Activated CD4-positive, CD25-positive, alpha-beta regulatory T cell (primary cell): ENCODE results near the gene TGIF2.
A peak's percentile ranks its signal among the peaks of the same experiment; 100 is the strongest.
"Not testable (repeated sequence)": the region's sequence is repeated elsewhere in the genome, so short reads cannot be mapped to it uniquely, and the experiment has no call there.

ENCODE experiments used
- DNase-seq, 4 experiments: peaks; one replicate each; lab custom pipeline; 2025; lab: John Stamatoyannopoulos, UW

TGIF2 gene

DNA sequence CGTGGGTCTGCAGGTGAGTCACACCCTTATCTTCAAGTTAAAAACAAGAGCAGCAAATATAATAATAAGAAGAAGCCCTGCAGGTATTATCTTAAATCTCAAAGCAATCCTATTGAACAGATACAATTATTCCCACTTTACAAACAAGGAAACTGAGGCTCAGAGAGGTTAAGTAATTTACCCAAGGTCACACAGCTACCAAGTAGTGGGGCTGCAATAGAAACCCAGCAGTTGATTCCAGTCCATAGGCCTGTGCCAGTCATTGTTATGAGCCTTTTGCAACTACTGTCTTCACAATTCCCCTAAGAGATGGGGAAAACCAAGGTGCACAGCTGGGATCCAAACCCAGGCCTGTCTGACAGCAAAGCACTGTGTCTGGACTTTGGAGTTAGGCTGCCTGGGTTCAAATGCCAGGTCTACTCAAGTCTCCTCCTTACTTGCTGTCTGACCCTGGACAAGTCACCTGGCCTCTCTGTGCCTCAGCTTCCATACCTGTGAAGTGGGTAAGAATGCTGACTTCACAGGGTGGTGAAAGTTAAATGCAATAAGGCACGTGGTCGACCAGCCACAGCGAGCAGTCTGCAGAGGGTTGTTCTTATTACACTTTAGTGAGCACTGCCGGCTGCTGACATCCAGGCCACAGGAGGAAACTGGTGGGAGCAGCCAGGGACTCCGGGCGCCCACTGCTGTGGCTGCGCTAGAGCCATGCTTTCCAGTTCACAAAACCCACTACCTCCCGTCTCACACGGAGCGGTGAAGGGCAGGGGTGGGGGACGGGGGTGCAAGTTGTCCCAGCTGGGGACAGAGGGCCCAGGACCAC is 26.0 kb upstream of the TGIF2 start:
- no peak for DNase-seq

DNA sequence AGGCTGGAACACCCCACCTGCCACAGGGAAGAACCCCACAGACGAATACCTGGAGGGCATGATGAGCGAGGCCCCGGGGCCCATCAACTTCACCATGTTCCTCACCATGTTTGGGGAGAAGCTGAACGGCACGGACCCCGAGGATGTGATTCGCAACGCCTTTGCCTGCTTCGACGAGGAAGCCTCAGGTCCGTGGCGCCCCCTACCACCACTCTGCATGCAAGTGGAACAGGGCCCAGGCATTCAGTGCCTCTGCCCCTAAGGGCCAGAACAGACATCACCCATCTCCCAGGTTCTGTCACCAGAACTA is 25.4 kb upstream of the TGIF2 start:
- no peak for DNase-seq

DNA sequence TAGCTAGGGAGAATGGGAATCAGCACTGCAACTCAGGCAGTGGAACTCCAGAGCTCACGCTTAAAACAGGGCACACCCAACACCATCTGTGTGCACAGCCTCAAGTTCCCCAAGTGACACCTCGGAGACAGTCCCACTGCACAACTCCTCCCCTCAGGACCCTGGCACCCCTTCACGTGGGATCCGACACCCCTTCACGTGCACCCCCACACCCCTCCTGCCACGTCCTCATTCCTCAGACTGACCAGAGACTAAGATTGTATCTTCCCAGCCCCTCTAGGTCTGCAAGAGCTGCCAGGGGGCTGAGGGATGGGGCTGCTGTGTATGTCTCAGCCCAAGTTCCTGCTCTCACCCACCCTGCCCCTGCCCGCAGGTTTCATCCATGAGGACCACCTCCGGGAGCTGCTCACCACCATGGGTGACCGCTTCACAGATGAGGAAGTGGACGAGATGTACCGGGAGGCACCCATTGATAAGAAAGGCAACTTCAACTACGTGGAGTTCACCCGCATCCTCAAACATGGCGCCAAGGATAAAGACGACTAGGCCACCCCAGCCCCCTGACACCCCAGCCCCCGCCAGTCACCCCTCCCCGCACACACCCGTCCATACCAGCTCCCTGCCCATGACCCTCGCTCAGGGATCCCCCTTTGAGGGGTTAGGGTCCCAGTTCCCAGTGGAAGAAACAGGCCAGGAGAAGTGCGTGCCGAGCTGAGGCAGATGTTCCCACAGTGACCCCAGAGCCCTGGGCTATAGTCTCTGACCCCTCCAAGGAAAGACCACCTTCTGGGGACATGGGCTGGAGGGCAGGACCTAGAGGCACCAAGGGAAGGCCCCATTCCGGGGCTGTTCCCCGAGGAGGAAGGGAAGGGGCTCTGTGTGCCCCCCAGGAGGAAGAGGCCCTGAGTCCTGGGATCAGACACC is 24.4 kb upstream of the TGIF2 start:
- no peak for DNase-seq

DNA sequence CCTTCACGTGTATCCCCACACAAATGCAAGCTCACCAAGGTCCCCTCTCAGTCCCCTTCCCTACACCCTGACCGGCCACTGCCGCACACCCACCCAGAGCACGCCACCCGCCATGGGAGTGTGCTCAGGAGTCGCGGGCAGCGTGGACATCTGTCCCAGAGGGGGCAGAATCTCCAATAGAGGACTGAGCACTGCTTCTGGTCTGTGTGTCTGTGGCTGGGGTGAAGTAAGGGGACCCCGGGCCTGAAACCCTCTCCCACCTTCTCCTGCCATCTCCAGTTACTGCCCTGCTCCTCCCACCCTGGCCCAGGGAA is 23.8 kb upstream of the TGIF2 start:
- no peak for DNase-seq

DNA sequence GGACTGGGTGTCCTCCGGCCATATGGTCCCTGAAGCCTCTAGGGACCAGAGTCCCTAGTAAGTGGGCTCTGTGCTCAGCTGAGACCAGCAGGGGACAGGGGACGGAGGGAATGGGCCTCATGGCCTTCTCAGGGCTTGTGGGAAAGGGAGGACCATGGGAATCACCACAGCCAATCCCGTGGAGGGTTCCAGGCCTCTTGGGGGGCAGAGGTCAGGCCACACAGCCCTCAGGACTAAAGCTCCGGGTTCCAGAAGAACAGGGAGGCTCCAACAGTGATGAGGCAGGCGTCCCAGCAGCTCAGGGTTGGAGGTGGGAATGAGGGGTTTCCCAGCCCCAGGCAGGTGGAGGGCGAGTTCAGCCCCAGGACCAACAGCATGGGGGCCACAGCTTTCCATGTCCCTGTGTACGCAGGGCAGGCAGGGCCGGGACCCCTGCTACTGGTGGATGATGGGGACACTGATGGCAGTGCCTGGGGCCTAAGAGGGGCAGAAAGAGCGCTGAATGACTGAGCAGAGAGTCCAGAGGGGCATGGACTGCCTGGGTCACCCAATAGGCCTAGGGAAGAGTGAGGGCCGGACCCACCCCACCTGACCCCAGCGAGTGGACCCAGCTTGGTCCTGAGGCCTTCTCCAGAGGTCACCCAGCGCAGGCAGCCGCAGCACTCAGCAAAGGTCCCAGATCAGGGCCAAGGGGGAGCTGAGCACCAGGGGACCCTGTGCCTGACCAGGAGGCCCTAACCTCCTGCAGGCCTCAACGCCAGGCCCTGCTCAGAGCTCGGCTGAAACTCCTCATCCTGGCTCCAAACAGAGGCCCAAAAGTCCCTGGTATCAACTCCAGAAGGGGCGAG is 23.2 kb upstream of the TGIF2 start:
- DNase-seq: no peak

DNA sequence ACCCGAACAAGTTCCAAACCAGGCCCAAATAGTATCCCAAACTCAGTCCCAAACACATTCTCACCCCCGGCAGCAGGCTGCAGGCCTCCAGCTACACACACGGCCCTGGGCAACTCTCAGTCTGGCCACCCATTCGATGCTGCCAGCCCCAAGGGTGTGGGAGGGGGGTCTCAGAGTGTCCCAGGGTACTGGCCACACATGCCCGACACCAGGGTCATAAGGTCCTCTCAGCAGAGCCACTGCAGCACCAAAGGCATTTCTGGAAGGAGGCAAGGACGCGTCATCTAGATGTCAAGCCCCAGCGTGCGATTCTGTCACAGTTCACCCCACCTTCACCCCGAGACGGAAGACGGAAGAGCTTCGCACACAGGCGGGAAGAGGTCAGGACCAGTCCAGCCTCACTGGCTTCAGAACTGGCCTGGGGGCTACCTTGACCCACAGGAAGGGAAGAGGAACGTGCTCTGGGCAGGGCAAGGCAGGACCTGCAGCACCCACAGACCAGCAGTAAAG is 22.6 kb upstream of the TGIF2 start:
- DNase-seq: no peak

DNA sequence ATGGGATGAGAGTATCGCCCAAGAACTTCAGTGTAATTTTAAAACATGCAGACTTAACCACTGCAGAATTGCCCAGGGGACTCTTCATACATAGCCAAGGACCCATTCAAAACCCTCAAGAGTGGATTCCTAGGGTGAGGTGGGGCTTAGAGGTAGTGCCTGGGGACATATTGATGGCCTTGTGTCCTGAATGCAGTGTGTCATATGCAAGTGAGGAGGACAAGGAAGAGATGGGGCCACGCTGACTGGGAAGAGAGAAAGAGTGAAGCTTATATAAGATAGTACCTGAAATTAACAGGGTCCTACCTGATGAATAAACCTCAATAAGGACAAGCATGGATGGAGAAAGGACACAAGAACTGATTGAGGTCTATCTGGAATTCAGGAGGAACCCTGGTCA is 18.1 kb upstream of the TGIF2 start:
- no peak for DNase-seq

DNA sequence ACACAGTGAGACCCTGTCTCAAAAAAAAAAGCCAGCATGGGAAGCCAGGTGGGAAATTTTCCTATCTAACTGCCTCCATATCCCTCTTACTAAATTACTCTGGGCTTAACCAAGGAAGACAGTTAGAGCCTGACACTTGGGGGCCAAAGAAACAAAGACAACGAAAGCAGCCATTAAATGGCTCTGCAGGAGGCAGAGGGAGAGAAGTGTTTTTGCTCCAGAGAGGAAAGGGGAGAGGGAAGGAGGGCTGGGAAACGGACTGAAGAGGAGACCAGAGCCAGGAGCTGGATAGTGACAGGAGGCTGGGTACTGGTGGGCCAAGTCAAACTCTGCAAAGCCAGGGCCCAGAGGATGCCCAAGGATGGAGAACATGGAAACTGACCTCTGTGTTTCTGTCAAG is 10.7 kb upstream of the TGIF2 start:
- DNase-seq: no peak

DNA sequence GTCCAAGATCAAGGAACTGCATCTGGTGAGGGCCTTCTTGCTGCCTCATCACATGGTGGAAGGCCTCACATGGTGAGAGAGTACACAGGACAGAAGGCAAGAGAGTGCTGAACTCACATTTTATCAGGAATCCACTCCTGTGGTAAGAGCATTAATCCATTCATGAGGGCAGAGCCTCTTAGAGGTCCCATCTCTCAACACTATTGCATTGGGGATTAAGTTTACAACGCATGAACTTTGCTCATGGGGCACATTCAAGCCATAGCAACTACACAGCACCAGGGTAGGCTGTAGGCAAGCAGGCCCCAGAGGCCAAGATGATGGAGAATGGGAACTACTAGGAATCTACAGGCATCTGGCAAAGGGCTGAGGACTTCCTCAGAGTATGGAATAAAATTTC is 10.0 kb upstream of the TGIF2 start:
- DNase-seq: no peak

DNA sequence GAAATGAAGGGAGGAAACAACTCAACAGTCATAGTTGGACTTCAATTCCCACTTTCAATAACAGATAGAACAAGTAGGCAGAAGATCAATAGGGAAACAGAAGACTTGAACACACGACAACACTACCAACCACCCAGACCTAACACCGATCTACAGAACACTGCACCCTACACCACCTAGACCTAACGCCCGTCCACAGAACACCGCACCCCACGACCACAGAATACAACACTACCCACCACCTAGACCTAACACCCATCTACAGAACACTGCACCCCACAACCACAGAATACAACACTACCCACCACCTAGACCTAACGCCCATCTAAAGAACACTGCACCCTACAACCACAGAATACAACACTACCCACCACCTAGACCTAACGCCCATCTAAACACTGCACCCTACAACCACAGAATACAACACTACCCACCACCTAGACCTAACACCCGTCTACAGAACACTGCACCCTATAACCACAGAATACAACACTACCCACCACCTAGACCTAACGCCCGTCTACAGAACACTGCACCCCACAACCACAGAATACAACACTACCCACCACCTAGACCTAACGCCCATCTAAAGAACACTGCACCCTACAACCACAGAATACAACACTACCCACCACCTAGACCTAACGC is 9.2 kb upstream of the TGIF2 start:
- not testable (repeated sequence) for DNase-seq

DNA sequence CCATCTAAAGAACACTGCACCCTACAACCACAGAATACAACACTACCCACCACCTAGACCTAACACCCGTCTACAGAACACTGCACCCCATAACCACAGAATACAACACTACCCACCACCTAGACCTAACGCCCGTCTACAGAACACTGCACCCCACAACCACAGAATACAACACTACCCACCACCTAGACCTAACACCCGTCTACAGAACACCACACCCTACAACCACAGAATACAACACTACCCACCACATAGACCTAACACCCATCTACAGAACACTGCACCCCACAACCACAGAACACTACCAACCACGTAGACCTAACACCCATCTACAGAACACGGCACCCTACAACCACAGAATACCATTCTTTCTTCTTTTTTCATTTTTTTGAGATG is 8.7 kb upstream of the TGIF2 start:
- not testable (repeated sequence) for DNase-seq

DNA sequence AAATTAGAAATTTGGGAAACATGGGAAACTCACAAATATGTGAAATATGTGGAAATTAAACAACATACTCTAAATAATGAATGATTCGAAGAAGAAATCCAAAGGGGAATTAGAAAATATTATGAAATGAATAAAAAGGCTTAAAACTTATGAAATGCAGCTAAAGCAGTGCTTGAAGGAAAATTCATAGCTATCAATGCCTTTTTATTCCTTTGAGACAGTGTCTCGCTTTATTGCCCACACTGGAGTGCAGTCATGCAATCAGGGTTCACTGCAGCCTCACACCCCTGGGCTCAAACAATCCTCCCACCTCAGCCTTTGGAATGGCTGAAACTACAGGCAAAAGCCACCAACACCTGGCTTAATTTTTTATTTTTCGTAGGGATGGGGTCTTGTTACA is 7.9 kb upstream of the TGIF2 start:
- no peak for DNase-seq

DNA sequence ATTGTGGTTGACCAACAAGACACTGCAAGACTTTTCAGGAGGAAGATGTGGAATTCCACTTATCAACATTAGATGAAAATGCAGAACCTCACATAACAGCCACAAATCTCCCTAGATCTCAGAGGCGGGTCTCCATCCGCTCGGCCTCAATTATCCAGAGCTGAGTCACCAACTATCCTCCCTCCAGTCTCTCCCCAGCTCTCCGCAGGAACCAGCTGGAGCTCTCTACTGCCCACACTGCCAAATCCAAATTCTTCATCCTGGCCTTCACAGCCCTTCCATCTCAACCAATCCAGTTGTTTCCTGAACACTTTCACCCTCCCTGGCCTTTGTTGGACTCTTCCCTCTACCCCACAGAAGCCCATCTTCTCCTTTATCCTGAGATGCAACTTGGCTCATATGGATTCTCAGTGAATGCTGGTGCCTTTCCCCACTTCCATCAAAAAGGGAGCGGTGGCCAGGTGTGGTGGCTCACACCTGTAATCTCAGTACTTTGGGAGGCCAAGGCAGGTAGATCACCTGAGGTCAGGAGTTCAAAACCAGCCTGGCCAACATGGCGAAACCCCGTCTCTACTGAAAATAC is 3.5 kb upstream of the TGIF2 start:
- DNase-seq: no peak

DNA sequence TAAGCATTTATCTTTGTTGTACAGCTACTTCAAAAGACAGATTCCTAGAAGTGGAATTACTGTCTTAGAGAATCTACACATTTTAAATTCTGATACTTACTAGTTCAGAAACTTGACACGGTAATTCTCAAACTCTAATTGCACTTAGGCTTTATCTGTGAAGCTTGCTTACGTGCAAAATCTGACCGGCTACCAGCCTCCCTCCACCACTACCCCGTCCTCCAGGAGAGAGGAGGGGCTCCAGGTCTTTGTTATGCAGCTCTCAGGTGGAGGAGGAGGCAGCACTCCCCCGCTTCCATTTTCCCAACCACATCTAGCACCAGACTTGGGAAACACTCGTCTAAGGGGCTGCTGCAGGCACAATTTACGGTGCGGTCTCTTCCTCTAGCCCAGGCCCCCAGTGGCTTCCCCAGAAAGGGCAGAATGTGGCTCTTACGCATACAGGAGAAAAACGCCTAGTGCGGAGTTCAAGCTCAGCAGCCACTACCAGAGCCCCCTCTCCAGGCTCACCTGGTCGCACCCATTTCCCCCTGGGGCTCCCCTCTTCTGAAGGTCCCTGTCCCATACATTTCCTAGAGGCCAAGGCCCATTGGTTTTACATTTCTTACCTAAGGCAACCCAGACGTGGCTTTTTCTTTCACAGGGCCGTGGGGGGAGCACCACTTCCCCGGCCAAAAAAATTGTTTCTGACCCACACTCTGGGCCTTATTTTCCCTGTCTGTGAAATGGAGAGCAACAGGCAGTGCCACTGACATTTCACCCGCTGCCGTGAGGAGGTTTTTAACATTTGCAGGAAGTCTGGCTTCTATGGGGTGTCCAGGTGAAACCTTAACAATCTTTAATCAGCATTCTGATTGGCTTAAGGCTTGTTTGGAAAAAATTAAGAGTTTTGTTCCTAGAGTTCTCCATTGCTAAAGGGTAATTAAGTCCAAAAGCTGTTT is 1.6 kb upstream of the TGIF2 start:
- DNase-seq: no peak

DNA sequence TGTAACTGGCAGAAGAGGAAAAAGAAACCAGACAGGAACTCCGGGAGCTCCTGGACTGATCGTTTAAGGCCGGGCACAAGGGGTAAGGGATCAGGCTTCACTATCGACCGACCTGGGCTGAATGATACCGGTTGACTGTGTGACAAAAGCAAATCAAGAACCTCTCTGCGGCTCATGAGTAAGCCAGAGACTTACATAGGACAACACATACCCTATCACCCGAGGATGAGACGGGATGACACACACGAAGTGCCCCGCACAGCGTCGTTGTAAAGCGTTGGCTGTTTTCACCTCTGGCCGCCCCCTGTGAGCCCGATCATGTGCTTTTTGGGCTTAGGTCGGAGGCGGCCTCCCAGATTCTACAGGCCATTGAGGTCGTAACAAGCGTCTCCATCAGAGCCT is 695 bp upstream of the TGIF2 start:
- DNase-seq: peak; percentile 18 to 68 (median 46)

DNA sequence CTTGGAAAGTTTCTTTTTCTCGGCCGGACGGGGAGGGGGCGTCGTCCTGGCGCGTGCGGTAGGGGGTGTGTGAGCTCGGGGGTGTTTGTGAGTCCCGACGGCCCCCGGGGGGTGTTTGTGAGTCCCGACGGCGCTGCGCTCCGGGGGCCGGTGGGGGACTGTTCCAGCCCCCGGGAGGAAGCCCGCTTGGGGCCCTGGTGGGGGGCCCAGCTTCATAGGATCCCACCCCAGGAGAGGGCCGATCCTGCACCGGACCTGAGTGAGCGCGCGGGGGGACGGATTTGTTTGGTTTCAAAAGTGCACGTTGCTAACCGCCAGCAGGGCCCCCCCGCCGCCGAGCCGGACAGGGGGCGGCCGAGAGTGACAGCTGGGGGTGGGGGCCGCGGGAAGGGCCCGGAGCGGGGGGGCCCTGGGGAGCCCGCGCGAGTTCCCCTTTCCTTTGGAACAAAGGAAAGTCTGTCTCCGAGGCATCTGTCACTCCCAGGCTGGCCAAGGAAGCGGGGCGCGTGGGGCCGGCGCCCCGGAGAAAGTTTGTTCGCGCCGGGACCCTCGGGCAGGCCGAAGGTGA is 485 bp downstream of the TGIF2 start:
- peak in 1 of 4 experiments; percentile 45 for DNase-seq

DNA sequence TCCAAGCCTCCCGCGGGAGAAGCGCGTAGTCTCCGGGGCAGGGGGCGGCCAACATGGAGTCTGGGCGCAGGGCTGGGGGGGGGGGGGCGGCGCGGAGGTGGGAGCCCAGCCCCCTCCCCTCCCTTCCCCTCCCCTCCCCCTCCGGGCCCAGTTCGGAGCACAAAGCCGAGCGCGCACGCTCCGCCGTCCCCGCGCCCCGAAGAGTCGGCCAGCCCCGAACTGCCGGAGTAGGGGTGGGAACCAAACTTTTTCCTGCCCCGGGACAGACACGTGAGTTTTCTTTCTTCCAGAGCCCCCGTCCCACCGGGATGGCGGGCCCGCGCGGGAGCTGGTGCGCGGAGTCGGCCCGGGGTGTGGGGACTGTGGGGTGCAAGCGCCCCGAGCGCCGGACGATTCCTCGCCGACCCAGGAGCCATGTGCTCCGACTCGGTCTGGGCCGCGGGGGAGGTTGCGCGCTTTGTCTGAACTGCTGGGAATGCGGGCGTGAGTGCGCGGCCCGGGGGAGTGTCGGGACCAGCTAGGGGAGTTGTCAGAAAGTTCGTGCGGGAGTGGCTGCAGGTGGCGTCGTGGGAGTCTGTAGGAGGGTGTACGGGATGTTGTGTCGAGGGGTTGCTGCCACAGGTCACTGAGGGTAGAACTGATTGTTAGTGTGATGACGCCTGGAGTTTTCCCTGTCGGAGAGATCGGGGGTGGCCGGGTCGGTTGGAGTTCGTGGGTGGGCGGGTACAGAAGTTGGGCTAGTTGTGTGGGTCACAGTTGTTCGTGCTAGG is 1.2 kb downstream of the TGIF2 start:
- DNase-seq: peak in 3 of 4 experiments; percentile 12 to 35 (median 30)

DNA sequence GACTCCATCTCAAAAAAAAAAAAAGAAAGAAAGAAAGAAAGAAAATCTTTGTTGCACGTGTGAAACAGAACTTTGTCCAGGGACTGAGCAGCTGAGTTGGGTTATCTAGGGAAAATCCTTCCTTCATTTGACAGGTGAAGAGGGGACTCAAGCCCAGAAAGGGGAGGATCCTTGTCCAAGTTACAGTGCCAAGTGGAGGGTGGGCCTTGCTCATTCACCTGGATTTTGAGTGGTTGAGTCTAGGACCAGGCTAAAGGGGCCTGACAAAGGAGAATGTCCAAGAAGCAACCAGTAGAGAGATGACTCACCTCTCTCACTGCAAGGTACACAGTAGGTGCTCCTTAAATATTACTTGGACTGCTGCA is 2.7 kb downstream of the TGIF2 start:
- DNase-seq: no peak

DNA sequence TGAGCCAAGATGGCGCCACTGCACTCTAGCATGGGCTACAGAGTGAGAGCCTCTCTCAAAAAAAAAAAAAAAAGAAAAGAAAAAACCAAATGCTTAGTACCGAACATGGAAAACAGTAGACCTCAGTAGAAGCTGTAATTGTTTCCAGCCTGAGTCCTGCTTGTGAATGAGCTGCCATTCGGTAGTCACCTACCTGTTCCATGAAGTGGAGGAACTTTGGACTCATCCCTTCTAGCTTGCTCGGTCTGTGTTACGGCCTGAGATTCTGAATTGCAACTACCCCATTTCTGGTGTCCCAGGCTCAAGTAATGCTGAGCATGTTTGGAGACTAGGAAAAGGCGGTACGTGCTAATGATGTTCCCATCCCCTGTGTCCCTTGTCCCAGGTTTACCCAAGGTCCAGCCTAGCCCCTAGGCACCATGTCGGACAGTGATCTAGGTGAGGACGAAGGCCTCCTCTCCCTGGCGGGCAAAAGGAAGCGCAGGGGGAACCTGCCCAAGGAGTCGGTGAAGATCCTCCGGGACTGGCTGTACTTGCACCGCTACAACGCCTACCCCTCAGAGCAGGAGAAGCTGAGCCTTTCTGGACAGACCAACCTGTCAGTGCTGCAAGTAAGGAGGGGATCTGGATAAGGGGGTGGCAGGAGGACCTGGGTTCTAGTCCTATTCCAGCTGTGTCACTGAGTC is 5.1 kb downstream of the TGIF2 start:
- no peak for DNase-seq
